NCI-H1417 (cell line): ENCODE data around the gene WAC.
A peak's percentile ranks its signal among the peaks of the same experiment; 100 is the strongest.

Experiments used
- DNase-seq, 3 experiments: peaks; one replicate each; lab custom pipeline; 2025; lab: John Stamatoyannopoulos, UW

The WAC gene

DNA sequence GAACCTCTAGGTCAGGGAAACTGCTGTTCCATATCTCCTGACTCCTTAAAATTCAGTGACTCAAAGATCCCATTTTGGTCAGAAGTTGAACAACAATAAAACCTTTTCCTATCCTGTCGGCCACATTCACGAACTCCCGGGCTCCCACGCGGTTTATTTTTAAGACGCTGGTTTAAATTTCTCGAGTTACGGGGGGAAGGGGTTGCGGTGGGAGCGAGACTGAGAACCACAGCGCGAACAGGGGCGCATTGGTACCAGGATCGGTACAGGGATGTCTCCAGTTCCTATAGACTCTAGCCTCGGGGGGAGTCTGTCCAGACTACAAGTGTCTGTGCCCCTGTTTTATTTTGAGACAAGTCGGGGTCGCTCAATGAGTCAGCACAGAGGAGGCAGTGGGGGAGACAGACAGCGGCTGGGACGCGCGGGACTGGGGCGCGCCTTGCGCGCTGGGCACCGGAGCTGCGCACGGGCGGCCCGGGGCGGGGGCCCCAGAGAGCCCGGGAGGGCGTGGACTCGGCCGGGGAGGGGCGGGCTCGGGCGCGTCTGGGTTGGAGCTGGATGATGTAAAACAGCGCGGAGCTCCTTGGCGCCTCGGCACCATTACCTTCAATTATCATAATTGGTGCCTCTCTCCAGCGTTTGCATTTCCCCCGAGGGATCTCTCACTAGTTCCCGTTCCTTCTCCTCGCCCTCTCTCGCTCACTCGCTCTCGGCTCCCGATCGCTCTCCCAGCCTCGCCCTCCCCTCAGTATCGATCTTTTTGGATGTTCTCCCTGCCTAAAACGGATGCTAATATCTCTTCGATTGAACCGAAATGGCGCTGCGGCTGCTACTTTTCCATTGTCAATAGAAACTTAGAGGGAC is 135.7 kb downstream of the WAC start:
- peak; percentile 61 to 89 (median 74) for DNase-seq

DNA sequence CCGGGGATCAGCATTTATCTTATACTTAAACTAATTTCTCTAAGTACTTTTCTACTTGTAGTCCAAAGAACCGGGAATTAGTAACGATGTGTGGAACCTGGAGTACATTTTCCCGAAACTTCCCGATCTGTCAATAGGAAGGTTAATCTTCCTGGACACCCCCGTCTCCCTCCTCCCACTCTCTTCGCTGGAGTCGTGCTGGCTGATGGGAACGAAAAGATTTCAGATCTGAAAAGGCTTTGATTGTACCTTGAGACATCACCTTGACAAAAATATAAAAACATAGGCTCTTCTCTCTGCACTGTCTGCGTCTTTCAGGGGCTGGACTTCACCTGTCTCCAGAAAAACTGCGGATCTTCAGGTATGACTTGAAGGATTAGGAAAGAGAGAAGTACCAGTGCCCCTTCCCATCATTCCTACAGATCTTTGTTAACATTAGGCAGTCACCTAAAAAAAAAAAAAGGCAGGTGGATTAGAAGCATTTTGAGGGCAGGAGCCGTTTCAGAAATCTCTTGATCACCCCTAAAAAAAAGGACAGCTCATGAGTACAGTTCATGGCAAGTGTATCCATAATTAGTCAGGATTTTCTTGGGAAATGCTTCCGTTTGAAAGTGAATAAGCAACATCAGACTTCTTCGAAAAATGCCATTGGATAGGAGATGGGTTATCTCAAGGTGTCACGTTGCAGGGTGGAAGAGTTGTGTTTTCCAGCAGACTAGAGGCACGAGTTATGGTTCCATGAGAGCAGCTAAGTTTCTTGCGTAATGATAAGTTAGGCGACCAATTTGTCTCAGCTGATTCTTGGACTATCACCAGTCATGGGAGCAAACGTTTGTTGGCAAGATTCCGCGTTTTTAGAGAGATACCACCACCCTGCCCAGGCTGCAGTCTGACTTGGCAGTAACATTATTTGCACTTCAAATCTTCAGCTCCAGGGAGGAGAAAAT is 136.6 kb downstream of the WAC start:
- DNase-seq = peak in 1 of 3 experiments; percentile 14
